NCI-H524 (cell line): ENCODE results near the gene SMARCD3.
A peak's percentile ranks its signal among the peaks of the same experiment; 100 is the strongest.

Experiments used
- DNase-seq, 2 experiments: peaks; one replicate each; lab custom pipeline; 2025; lab: John Stamatoyannopoulos, UW

The SMARCD3 gene

DNA sequence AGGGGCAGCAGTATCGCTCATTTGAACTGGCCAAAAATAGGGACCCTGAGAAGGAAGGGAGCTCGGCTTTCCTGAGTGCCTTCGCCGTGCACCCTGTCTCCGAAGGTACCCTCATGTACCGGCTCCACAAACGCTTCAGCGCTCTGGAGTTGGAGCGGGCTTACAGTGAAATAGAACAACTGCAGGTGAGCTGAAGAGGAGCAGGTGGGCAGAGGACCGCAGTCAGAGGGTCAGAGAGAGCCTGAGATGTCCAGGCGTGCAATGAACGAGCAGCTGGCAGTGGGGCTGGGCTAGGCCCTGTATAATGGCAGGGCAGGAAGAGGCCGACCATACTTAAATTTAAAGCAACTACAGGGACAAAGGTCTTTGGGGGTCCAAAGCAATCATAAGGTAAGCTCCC is 12.1 kb downstream of the SMARCD3 start:
- no peak for DNase-seq

DNA sequence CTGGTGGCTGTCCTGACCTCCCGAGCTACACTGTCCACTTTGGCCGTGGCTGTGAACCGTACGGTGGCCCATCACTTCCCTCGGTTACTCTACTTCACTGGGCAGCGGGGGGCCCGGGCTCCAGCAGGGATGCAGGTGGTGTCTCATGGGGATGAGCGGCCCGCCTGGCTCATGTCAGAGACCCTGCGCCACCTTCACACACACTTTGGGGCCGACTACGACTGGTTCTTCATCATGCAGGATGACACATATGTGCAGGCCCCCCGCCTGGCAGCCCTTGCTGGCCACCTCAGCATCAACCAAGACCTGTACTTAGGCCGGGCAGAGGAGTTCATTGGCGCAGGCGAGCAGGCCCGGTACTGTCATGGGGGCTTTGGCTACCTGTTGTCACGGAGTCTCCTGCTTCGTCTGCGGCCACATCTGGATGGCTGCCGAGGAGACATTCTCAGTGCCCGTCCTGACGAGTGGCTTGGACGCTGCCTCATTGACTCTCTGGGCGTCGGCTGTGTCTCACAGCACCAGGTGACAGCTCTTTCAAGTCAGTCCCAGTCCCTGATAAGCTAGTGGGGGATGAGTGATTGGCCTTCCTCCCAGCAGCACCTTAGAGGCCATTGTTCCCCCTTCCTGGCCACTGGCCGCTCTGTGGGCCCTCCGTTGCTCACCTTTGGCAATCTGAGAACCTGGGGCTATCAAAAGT is 13.3 kb downstream of the SMARCD3 start:
- DNase-seq, result no peak

DNA sequence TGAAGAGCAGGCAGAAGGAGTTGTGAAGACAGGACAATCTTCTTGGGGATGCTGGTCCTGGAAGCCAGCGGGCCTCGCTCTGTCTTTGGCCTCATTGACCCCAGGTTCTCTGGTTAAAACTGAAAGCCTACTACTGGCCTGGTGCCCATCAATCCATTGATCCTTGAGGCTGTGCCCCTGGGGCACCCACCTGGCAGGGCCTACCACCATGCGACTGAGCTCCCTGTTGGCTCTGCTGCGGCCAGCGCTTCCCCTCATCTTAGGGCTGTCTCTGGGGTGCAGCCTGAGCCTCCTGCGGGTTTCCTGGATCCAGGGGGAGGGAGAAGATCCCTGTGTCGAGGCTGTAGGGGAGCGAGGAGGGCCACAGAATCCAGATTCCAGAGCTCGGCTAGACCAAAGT is 14.7 kb downstream of the SMARCD3 start:
- no peak for DNase-seq

DNA sequence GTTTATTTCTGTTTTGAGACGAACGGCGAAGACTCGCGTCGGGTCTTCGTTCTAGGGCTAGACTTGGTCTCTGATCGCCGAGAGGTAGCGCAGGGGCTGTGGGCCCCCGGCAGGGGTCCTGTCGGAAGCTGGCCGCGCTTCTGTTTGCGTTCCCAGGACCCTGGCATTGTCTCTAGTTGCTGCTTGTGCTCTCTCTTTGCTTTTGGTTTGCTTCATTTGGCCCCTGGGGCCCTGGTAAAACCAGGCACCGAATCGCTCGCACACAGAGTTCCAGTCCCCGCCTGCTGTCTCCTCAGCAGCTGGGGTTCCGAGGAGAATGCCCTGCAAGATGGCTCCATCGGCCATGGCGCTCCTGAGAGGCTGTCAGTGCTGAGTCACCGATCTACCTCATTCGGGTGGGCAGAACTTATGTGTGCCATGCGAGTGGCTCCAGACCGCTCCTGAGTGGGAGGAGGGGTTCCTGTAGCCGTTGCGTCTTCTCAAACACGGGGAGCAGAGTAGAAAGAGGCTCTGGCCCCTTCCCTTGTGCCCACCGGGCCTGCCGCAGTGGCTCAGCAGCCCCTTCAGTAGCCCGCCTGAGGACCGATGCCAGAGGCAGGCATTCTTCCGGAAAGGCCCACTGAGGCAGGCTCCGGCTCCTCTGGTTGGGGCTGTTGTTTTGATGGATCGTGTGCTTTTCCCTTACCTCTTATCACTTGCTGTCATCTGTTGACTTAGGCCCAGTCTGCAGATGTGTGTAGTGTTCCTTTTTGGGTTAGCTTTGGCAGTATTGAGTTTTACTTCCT is 15.4 kb downstream of the SMARCD3 start:
- DNase-seq, result peak in 1 of 2 experiments; percentile 6

DNA sequence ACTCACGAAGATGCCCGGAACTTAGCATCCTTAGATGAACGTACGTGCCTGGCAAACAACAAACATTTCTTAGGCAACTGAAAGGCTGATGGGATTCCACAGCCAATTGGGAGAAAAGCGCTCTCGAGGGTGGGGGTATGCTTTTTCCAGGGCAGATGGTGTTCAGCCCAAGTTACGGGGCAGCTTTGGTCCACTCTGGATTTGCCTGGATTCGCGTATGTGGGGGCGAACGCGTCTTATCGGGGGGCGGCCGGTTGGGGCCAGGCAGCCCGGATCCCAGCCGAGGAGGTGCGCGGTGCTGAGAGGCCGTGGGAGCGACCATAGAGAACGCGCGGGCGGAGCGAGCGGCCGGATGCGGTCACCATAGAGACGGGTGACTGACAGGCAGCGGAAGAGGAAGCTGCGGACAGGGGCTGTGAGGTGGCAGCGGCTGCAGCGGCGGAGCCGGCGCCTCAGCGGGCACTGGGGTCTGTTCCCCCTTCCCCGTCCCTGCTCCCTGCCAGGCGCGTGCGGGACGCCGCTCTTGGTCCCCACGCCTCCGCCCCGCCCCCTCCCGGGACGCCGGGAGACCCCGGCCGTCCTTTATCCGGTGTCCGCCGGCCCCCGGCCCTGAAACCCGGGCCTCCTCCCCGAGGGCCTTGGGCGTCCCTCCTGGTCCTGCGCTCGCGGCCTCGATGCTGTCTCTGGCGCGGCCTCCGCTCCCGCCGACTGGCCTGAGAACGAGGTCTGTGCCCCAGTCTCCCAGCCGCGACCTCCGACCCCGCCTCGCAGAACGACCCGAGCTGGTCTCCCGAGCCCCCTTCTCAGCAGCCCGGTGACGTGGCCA is 16.2 kb downstream of the SMARCD3 start, which contains the start of gene CHPF2:
Gene CHPF2, plus strand, starts transcription at position 393 of the 826 bp plus-strand sequence. CDS start 1,529 bp downstream, outside the sequence.
- peak; percentile 41 to 75 for DNase-seq

DNA sequence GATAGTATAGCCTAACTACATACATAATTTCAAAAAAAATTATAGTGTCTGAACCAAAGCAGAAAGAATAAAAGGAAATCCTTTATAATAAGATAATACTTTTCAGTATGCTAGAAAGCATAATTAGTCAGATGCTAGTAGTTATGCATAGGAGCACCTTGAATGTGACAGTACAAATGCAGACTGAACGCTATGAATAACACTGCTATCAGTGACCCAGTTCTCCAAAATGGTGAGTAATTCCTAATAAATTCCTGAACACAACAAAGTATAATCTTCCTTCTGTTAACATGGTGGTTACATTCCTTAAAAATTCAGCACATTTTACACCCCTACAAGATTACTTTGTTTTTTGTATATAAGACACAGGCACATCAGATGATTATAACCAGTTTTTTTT is 17.4 kb downstream of the SMARCD3 start:
- DNase-seq, result no peak

DNA sequence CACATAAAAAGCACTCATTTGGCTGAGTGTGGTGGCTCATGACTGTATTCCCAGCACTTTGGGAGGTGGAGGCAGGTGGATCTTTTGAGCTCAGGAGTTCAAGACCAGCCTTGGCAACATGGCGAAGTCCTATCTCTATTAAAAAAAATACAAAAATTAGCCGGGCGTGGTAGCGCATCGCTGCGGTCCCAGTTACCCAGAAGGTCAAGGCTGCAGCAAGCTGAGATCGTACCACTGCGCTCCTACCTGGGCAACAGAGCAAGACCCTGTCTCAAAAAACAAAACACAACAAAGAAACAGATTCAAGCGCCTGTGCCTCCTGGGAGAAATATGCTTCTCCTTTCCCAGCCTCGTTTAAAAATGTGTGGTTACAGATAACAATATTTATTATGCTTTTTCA is 19.2 kb downstream of the SMARCD3 start:
- DNase-seq, result no peak

DNA sequence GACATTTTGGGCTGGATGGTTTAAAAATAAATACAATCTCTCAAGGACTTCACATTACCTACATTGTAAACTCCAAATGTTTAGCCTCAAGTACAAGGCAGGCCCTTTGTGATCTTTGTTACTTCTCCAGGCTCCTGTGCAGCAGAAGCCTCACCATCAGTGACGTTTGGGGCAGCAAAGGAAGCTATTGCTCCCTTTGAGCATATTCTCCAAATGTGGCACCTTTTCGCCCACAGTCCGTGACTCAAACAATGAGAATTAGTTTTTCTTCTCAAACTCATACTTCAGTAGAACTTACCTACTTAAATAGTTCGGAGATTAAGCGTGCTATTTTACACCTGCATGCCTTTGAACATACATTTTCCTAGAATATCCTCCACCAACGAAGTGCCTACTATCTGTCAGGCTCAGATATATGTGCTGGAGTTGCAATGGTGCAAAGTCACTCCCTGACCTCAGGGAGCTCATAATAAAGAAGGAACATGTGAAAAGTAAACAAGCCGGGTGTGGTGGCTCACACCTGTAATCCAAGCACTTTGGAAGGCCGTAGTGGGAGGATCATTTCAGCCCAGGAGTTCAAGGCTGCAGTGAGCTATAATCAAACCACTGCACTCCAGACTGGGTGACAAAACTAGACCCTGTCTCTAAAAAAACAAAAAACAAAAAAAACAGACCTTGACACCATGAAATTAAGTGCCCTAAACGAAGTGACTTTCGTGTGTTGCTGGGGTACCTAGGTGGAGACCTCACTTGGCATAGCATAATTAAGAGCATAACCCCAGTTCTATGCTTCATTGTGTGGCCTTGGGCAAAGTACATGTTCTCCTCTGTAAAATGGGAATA is 20.2 kb downstream of the SMARCD3 start:
- no peak for DNase-seq

DNA sequence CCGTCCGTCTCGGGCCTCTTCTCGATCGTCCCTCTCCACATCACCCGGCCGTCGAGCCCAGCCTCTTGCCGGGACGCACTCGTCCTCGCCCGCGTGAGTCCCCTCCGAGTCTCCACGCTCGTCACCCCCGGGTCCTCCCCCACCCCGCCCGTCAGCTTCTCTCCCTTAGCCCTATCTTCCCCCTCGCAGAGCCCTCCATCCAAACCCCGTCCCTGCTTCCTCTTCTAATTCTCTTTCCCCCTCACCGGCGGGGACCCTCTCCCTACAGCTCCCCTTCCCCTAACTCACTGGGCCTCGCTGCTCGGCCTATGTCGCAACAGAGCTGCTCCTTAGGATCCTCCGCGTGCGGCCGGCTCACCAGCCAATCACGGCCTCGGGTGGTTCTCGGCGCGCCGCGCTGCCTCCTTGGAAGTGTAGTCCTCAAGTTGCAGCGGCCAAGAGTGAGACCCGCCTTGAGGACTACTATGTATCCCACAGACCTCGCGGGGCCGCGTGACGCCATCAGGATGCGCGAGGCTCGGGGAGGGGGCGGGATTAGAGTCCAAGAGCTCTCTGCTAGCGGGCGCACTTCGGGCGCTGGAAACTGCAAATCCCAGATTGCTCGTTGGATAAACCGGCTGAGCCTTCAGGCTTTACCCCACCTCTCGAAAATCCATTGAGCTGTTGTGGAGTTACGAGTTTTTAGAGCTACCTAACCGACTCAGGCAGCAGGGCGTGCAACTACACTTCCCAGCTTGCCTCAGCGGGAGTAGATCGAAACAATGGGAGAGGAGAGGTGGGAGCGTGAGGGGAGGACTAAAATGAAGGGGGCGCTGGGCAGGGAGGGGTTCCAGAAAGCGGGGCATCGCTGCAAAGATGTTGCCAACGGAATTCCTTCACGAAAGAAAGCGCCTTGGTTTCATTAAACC is 21.4 kb downstream of the SMARCD3 start, which contains the start of gene ABCF2:
Gene ABCF2, minus strand, starts transcription at position 331 of the 908 bp plus-strand sequence. CDS start 747 bp downstream, outside the sequence.
- DNase-seq, result peak; percentile 98 to 99

DNA sequence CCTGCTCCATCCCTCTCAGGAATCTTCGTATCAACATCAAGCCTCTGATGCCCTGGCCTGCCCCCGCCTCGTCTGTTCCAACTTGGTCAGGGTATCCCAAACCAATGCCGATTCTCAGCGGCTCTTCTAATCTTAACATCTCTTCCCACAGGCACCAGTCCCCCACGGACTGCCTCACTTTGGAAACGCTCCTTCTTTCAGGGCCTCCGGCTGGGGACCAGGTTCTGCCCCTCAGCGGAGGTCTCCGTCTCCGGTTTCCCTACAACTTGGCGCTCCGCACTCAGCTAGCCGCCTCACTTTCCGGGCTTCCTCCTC is 22.0 kb downstream of the SMARCD3 start:
- no peak for DNase-seq

DNA sequence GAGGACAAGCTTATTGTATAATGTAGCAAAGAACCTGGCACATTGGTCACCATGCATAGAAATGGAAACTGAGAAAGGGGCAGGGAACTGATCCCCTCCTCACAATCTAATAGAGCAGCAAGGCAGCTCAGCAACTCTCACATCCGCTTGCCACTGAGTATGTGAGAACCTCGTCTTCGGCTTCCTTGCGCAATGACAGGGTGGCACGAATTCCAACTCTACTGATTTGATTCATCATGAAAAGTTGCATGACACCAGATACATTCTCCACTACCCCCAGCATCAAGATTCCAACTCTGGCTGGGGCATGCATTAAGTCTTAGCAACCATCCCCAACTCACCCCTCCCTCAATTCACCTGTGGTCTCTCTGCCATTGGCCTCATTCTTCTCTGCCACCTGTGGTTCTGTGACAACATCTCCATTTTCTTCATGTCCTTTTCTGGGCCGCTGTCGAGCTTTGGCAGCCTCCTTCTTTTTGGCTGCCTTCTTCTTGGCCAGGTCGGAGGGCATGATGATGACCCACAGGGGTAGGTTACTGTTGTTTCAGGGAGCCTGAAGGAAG is 22.5 kb downstream of the SMARCD3 start:
- no peak for DNase-seq

DNA sequence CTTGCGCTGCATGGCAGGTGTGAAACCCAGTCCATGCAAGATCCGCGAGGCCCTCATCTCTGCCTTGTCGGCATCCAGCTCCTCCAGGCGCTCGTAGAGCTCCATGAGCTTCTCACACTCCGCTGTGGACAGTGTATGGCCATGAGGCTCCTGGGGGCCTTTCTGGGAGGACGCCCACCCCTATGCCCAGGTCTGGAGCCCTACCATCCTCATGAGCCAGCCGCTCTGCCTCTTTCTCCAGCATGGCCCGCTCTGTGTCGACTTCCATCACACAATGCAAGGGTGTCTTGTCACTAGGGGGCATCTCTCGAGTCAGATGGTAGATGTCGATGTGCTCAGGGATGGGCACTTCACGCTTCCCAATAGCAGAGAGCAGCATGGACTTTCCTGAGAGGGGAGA is 24.8 kb downstream of the SMARCD3 start:
- DNase-seq, result no peak

DNA sequence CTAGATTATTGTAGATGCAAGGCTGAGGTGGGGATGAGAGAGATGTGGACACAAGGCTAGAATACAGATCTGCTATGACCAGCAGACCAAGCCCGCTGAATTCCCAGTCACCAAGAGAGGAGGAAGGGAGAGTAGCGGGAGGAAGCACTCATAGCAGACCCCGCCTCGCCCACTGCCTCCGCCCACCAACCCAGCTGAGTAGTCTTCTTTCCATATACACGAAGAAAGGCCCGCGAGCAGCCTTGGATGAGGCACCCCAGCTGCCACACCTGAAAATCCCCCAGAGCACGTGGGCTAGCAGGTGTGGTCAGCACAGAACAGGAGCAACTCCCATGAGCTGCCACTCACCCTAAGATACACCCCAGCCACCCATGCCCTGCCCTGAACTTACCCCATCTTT is 30.3 kb downstream of the SMARCD3 start:
- no peak for DNase-seq

DNA sequence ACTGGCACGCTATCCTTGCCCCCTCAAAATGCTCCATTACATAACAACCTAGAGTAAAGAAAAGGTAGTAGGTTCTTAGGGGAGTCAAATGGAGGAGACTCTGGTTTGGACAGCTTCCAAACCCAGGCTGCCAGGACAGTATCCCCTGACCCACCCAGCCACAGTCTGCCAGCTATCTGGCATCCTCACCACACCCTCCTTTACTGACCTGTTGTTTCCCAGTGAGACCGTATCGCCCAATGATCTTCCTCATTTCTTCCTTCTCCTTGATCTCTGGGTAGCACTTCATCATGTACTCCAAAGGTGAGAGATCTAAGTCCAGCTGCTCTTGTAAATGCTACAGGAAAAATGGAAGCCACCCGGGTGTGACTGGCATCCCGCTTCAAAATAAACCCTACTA is 33.1 kb downstream of the SMARCD3 start:
- no peak for DNase-seq

DNA sequence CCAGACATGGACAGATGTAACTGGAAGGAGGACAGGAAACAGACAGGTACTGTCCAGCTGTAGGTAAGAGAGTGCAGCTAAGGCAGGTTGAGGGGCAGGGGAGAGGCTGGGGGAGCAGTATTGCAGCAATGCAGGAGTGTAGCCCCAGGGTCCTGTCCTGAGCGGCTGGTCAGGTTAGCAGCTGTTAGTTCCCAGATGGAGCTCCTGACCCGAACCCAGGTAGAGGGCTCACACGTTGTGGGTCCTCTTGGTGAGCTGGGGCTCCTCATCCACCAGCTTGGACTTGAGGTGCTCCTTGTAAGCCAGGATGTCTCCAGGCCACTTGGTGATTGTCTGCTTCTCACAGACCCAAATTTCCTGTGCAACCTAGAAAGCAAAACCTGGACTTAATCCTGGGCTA is 34.7 kb downstream of the SMARCD3 start:
- DNase-seq, result no peak

DNA sequence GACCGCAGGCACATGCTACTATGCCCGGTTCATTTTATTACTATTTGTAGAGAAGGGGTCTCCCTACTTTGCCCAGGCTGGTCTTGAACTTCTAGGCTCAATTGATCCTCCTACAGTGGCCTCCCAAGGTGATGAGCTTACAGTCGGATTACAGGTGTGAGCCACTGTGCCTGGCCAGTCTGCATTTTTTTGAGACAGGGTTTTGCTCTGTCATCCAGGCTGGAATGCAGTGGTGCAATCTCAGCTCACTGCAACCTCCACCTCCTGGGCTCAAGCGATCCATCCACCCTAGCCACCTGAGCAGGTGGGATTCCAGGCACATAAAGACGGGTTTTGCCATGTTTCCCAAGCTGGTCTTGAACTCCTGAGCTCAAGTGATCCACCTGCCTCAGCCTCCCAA is 35.9 kb downstream of the SMARCD3 start:
- no peak for DNase-seq

DNA sequence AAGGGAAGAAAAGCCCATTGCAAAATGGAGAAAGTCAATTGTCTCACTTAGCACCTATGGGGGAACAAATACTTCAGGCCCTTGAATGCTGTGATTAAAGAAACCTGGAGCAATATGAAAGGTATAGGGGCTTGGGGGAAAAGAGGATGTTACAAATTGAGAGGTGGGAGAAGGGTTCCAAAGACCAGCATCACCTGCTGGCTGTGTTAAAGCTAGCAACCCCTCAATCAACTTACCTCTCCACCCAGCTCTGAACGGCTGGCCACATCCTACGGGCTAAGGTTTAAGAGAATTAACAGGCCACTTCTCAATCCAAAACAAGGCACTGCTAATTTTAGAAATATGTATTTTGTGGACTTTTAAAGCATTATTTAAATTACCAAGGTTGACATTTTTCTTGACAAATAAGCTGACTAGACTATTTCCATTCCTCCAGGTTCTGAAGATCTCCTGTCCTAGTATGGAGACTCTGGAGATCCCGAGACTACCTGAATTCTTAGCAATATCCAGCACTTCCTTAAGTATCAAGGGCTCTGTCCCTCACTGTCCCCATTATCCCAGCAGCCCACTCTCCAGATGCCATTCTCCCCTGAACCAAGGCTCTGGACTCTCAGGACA is 37.2 kb downstream of the SMARCD3 start:
- no peak for DNase-seq

DNA sequence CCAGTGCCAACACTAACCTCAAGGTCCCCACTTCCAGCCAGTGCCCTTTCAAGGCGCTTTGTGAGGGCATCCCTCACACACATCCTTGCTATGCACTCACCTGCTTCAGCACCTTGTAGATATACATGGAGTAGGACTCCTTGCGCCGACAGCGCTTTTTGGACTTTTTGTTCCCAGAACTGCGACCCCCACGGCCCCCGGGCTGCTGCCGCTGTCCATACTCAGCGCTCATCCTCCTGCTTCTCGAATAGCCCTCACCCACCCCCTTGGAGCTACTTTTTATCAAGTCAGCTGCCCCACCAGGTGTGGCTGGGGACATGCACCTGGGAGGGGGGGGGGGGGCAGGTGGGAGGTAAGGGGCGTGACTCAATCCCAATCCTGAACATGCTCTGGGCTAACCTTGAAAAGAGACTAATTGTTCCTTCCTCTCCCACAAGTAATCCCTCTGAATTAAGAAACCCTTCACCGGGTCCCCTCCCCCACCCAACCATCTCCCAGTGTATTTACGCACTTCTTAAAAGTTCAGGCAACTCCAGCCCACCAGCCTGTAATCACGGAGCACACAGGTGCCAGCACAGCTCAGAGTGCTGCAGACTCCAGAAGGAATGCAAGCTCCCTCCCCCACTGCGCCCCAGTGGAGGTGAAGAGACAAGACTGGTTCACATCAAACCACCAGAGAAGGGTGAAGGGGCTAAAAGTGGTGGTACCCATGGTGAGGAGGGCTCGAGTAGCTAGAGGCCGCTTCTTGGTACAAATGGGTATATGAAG is 38.2 kb downstream of the SMARCD3 start, which contains the start of gene H2BK1:
Gene H2BK1, minus strand, starts transcription at position 402 of the 768 bp plus-strand sequence. Its CDS starts 170 bp downstream, at position 232.
- DNase-seq, result no peak

DNA sequence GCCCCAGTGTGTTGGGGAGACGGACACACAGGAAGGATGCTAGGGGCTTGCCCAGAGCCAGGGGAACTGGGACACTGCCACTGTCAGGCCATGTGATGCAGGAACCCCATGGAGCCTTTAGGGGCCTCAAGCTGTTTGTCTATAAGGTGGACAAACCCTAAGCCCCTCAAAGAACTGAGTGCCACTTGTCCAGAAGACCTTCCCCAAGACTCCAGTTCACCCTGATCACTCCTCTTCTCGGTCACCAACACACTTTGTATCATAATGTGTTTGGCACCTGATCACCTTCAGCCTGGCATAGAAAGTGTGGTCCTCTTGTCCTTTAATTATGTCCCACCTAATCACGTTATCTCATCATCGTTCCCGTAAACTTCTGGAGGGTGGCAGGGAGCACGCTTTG is 38.9 kb downstream of the SMARCD3 start:
- no peak for DNase-seq
